Prostate gland (tissue), 2 donors: Measurements from ENCODE around the gene SLC8A3.

Experiments used
- CTCF ChIP-seq, 4 experiments: fragments of 200-600 bp in 2 of 4; fragments of 450-650 bp in 2 of 4; sonication (generic) in 2 of 4; IDR thresholded peaks; 1 replicate in 3 of 4; 2 replicates in 1 of 4; pipeline ENCODE4 v1.5.1; 2016 to 2019; ENCODE audit warnings: antibody characterized with exemption in 4 of 4, mild to moderate bottlenecking in 2 of 4, moderate library complexity in 2 of 4
- POLR2A ChIP-seq: fragments of 450-650 bp; IDR thresholded peaks from one replicate; pipeline ENCODE4 v1.6.1; 2016; ENCODE audit warnings: antibody characterized with exemption, mild to moderate bottlenecking

GRCh38 chr14:70059545-70059944, 129.2 kb downstream of the SLC8A3 start:
- TF ChIP-seq POLR2A, result no peak
- no peak for TF ChIP-seq CTCF (IDR thresholded peaks at IDR 0.05)
